Measurements from ENCODE around the gene TMEM43. TPM values are rescaled to one million over a fixed set of nuclear protein-coding genes. Genes with fewer than 3 reads are reported as not detected.
"Not testable (repeated sequence)": the region's sequence is repeated elsewhere in the genome, so short reads cannot be mapped to it uniquely, and the experiment has no call there.

TMEM43 gene
- total and polyA plus RNA-seq, 2 of the 13 experiments (the other 11 are each of a cell fraction or from before 2014, with no cell fraction given), result 48.9 to 50.5 TPM

DNA sequence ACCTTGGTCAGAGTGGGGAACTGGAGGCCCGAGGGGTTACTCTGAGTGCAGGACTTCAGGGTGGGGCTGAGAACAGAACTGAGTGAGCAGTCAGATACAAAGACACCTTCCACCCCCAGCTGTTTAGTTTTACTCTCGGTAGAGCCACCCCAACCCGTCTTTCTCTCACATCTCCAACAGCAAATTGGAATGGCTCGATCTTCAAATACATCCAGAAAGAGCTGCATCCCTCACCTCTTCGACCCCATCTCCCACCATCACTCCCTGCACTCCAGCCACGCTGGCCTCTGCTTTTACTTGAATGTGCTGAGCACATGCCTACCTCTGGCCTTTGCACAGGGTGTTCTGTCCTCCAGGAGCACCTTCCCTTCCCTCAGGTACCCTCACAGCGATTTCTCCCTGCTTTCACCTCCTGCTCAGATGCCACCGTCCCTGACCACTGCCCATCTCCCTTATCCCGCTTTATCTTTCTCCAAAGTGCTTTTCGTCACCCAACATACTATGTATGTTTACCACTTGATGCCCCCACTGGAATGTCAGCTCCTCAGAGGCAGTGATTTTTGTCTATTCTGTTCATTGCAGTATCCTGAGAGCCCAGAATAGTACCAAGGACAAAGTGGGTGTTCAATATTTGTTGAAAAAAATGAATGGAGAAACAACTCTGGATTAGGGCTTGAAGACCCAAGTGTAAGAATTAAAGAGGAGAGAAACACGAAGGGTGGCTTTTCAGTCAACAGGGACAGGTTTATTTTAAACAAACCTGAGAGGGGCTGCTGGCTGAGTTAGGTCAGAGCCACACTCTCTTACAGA lies 4.5 kb upstream of the TMEM43 start:
- POLR2A ChIA-PET, result interaction anchor here (0.9 to 3.3 kb wide), 2 partner anchors 58 to 88 kb away, joined by 3 to 21 read pairs; partner anchors contain the start of genes LSM3 and XPC
- Histone ChIP-seq H3K27ac (ENCODE audit: extremely low read length, insufficient read depth, low read length) (peak overlapping the region; percentile 81), H2AFZ (ENCODE audit: low read length) (no peak overlapping the region), H3K4me3 (replicated peaks in 1 of 3; ENCODE audit: insufficient read depth in 1 of 3, low read depth in 2 of 3, low read length in 3 of 3) (no peak overlapping the region), H3K36me3 (replicated peaks in 1 of 2; ENCODE audit: control insufficient read depth in 1 of 2, insufficient read depth in 2 of 2, low read length in 2 of 2) (peaks cover 7 to 22% of the 10 kb centered on the region in 2 experiments), H3K27me3 (ENCODE audit: control insufficient read depth in 1 of 2, insufficient read depth in 2 of 2, low read length in 2 of 2) (no peaks in the 10 kb centered on the region; a peak in 1 of 5 replicates), H4K20me1 (ENCODE audit: insufficient read depth, low read length) (no peaks in the 10 kb centered on the region), H3K9ac (ENCODE audit: insufficient read depth, low read depth, low read length) (no peak overlapping the region), H3K4me2 (ENCODE audit: low read depth, low read length) (no peak overlapping the region), H3K4me1 (ENCODE audit: insufficient read depth, low read length) (peaks cover 65% of the 10 kb centered on the region), H3K79me2 (ENCODE audit: insufficient read depth, low read length) (peaks cover 33% of the 10 kb centered on the region), H3K9me3 (ENCODE audit: low read length) (no peaks in the 10 kb centered on the region)
- intact Hi-C loops (cut with micrococcal nuclease; ENCODE audit: unreplicated experiment), result no loop called here
- WGBS (ENCODE audit: low lambda C conversion rate), result 93% methylated on average over 11 of the region's 11 CpGs
- DNase-seq (ENCODE audit: low spot score) (no peak), ATAC-seq (no peak), FAIRE-seq (no peak)
- no TSS peak for BruUV-seq (replicated peaks)
- CTCF ChIA-PET (ENCODE audit: low intra/inter-chr PET ratio, low total read pairs), result no interaction called here
- in situ Hi-C loops (cut with HindIII; ENCODE audit: extremely low pct_ligation_motif_present, low pct_unique_long_range_greater_than_20kb), result no loop called here
- TF ChIP-seq ZMAT3 (CRISPR knock-in tag; conservative IDR thresholded peaks at IDR 0.05), result no peak
- peak; percentile 42; the same call in 1 of the 2 replicates for TF ChIP-seq ZNF850 (CRISPR knock-in tag; conservative IDR thresholded peaks at IDR 0.05)
- no peak for TF ChIP-seq FOXC1 (CRISPR knock-in tag; IDR thresholded peaks at IDR 0.05; ENCODE audit: borderline replicate concordance)
- peak; percentile 64 for TF ChIP-seq RBM22 (optimal IDR thresholded peaks at IDR 0.05; ENCODE audit: low read length)
- TF ChIP-seq ZNF350 (CRISPR knock-in tag; IDR thresholded peaks at IDR 0.05; ENCODE audit: borderline replicate concordance, low read depth), result no peak
- TF ChIP-seq ZSCAN20 (CRISPR knock-in tag; IDR thresholded peaks at IDR 0.05; ENCODE audit: borderline replicate concordance), result no peak

DNA sequence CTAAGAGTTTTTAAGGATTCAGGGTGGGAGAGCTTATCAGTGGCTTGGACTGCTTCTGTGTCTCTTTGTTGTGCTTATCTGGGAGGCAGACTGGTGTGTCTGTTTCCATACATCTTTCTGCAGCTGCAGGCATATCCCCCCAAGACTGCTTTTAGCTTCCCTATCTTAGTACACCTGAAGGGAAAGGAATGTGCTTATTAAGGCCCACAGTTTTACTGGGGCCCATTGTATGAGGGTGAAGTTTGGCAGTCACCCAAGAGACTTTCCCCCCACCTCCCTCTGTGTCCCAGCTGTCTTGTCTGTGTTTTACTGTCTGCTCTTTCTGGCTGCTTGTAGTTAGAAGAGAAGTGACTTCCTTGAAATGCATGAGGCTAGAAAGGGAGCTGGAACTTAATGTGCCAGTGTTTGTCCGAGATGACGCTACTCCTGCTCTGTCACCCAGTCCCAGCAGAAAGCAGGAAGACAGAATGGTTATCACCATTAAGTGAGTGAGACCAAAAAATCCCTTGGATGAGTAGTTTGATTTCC lies 3.9 kb upstream of the TMEM43 start:
- peaks cover 4 to 15% of the 10 kb centered on the region in 2 experiments for H3K36me3 ChIP-seq (replicated peaks in 1 of 2; ENCODE audit: control insufficient read depth in 1 of 2, insufficient read depth in 2 of 2, low read length in 2 of 2)
- H3K4me3 ChIP-seq (replicated peaks in 1 of 3; ENCODE audit: insufficient read depth in 1 of 3, low read depth in 2 of 3, low read length in 3 of 3); H3K9ac ChIP-seq (ENCODE audit: insufficient read depth, low read depth, low read length); H2AFZ ChIP-seq (ENCODE audit: low read length); H4K20me1 ChIP-seq (ENCODE audit: insufficient read depth, low read length); H3K4me2 ChIP-seq (ENCODE audit: low read depth, low read length); intact Hi-C loops (cut with micrococcal nuclease; ENCODE audit: unreplicated experiment); CTCF ChIA-PET (ENCODE audit: low intra/inter-chr PET ratio, low total read pairs); DNase-seq (ENCODE audit: low spot score); H3K9me3 ChIP-seq (ENCODE audit: low read length); FAIRE-seq; H3K27me3 ChIP-seq (ENCODE audit: control insufficient read depth in 1 of 2, insufficient read depth in 2 of 2, low read length in 2 of 2); ATAC-seq; BruUV-seq (replicated peaks); in situ Hi-C loops (cut with HindIII; ENCODE audit: extremely low pct_ligation_motif_present, low pct_unique_long_range_greater_than_20kb); H3K27ac ChIP-seq (ENCODE audit: extremely low read length, insufficient read depth, low read length): not testable (repeated sequence)
- POLR2A ChIA-PET, result interaction anchor here (3.3 kb wide), 1 partner anchor 57 kb away, joined by 21 read pairs; the partner anchor contains the start of genes LSM3 and XPC
- peaks cover 40% of the 10 kb centered on the region for H3K79me2 ChIP-seq (ENCODE audit: insufficient read depth, low read length)
- TF ChIP-seq ZNF850 (CRISPR knock-in tag; conservative IDR thresholded peaks at IDR 0.05), result 0 out of 2 replicates have a peak, but pooled peaks have one; percentile 2
- 92% methylated on average over 2 of the region's 2 CpGs for WGBS (ENCODE audit: low lambda C conversion rate)
- peaks cover 66% of the 10 kb centered on the region for H3K4me1 ChIP-seq (ENCODE audit: insufficient read depth, low read length)
